Bronchial epithelial cell (primary cell): ENCODE measurements around the gene CFAP299. TPM values are rescaled to one million over a fixed set of nuclear protein-coding genes. Genes with fewer than 3 reads are reported as not detected.
"Not testable (repeated sequence)": the region's sequence is repeated elsewhere in the genome, so short reads cannot be mapped to it uniquely, and the experiment has no call there.

Experiments used
- DNase-seq: peaks from one replicate; pipeline ENCODE4 v3.0.0-alpha.2; 2010; ENCODE audit warnings: low read depth
- FAIRE-seq: peaks from 2 replicates; lab custom pipeline; 2011; peaks lifted over from hg19 to GRCh38; lab: Jason Lieb, UNC
- H3K27me3 ChIP-seq: 2 replicates; pipeline ENCODE4 v1.5.1; 2011; ENCODE audit warnings: low read length; ENCODE audit not compliant: control insufficient read depth, insufficient read depth
- H3K36me3 ChIP-seq: 2 replicates; pipeline ENCODE4 v1.5.1; 2011; ENCODE audit warnings: low read length; ENCODE audit not compliant: control insufficient read depth, insufficient read depth
- H3K4me3 ChIP-seq: 2 replicates; pipeline ENCODE4 v1.5.1; 2011; ENCODE audit warnings: mild to moderate bottlenecking, low read depth, low read length, control low read depth
- total RNA-seq: library from RNA; depleted of rRNA; stranded (reverse); fragments of >200 nt; gene quantifications from 2 replicates; pipeline ENCODE4 v1.2.1, GENCODE V29; 2014
- TF ChIP-seq, protein P1 (sequence below): IDR thresholded peaks from 2 replicates; pipeline ENCODE4 v1.5.1; 2011; ENCODE audit warnings: mild to moderate bottlenecking, moderate library complexity, low read length, control low read depth, inconsistent platforms; ENCODE audit not compliant: insufficient read depth, severe bottlenecking

The CFAP299 gene
- total RNA-seq, 1 donor from 2014 or later = 0.26 TPM

DNA sequence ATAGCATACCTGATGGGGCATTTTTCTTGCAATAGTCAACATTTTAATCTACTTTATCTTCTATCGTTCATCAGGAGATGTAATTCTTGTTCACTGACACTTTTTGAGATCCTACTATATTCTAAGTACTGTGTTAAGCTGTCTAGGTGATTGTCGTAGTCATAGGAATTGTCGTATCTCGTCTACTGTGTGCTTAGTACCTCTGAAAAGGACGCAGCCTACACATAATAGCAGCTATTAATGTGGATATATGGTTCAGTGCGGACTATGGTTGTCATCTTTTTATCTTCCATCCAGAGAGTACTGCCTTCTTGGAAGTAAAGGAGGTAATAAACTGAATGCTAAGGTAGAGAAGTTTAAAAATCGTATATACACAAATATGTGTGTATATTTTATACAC, 21.9 kb upstream of the CFAP299 start:
- TF ChIP-seq, protein P1, sequence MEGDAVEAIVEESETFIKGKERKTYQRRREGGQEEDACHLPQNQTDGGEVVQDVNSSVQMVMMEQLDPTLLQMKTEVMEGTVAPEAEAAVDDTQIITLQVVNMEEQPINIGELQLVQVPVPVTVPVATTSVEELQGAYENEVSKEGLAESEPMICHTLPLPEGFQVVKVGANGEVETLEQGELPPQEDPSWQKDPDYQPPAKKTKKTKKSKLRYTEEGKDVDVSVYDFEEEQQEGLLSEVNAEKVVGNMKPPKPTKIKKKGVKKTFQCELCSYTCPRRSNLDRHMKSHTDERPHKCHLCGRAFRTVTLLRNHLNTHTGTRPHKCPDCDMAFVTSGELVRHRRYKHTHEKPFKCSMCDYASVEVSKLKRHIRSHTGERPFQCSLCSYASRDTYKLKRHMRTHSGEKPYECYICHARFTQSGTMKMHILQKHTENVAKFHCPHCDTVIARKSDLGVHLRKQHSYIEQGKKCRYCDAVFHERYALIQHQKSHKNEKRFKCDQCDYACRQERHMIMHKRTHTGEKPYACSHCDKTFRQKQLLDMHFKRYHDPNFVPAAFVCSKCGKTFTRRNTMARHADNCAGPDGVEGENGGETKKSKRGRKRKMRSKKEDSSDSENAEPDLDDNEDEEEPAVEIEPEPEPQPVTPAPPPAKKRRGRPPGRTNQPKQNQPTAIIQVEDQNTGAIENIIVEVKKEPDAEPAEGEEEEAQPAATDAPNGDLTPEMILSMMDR = no peak
- FAIRE-seq (no peak), DNase-seq (no peak)
- Histone ChIP-seq H3K36me3 (no peaks in the 10 kb centered on the region), H3K4me3 (no peak overlapping the region), H3K27me3 (no peaks in the 10 kb centered on the region)

DNA sequence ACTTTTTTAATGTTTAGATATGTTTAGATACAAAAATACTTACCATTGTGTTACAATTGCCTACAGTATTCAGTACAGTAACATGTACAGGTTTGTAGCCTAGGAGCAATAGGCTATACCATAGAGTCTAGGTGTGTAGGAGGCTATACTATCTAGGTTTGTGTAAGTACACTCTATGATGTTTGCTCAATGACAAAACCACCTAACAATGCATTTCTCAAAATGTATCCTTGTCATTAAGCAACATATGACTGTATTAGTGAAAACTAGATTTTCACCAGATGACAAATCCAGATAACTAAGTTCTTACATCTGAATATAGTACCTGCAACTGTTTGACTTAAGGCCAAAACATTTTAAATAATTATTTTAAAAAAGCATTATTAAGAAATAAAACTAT, 19.7 kb upstream of the CFAP299 start:
- not testable (repeated sequence) for H3K4me3 ChIP-seq, H3K27me3 ChIP-seq, FAIRE-seq, H3K36me3 ChIP-seq
- peak; percentile 92 for DNase-seq

DNA sequence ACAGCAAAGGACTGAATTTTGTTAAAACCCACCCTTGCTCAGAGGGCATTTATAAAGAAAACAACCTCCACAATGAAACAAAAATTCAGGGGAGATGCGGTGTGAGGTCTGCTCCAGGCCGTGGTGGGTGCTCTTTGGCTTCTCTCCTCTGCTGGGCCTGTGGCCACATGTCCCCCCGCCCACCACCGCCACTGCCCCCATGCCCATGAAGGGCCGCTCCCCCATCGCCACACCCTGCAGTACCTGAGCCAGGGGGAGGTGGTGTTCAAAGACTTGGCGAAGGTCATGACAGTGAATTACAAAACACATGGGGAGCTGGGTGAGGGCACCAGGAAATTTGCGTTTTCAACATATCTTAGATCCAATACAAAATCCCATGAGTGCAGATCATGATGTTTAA, 14.2 kb upstream of the CFAP299 start:
- Histone ChIP-seq H3K4me3 (no peak overlapping the region), H3K27me3 (no peaks in the 10 kb centered on the region), H3K36me3 (no peaks in the 10 kb centered on the region)
- TF ChIP-seq, protein P1 = no peak
- FAIRE-seq (no peak), DNase-seq (no peak)

DNA sequence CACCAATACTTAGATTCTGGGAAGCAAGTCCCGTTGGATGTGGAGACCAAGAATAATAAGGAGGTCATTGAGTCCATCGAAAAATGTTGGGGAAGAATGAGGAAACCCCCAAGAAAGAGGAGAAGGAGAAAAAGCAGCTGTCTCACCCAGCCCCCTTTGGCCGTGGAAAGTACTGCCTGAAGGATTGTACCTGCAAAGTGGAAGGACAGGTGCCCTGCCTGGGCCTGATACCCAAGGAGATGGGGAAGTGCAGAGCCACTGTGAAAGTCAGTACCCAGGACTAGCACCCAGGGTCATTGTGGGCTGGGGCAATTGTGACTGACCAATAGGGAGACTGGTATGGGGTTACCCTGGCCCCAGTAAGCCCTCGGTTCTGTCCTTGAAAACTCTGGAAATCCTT, 13.8 kb upstream of the CFAP299 start:
- DNase-seq (no peak), FAIRE-seq (no peak)

DNA sequence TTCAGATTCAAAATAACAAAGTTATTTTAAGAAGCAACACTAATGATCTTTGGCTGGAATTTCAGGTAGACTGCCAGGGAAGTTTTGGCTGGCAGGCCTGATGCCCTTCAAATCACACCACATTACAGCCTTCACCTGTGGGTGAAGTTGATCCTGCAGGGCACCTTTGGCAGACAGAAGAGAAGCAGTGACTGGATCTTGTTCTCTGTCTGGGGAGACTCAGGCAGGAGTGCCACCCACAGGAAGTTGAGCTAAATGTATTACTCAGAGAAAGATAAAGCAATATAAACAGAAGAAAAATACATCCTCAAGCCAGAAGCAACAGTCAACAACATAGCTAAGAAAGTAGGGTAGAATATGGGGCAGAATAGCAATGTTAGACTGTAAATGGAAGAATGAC, 12.8 kb upstream of the CFAP299 start:
- peak; percentile 76 for DNase-seq
- no peak overlapping the region for H3K4me3 ChIP-seq
- no peaks in the 10 kb centered on the region for H3K27me3 ChIP-seq
- TF ChIP-seq, protein P1 = peak; percentile 49
- H3K36me3 ChIP-seq = no peaks in the 10 kb centered on the region
- FAIRE-seq = no peak

More for the DNA sequence above, 13.8 kb upstream of the CFAP299 start:
- Histone ChIP-seq H3K4me3 (no peak overlapping the region), H3K36me3 (no peaks in the 10 kb centered on the region), H3K27me3 (no peaks in the 10 kb centered on the region)
- TF ChIP-seq, protein P1 = no peak

DNA sequence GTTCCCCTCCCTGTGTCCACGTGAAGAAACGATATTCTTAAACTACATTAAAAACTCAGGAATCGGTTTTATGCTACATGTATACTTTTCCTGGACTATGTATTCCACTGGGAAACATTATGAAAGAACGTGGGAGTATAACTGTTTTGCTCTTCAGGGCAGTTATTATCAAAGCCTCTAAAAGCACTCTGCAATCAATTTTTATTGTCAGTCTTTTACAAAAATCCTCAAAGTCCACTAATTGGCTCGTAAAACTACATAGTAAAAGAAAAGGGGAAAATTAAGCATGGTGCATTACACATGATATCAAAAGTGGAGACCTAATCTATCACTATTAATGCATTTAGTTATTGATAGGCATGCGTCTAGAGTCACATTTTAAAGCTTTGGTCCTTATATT, 11.4 kb upstream of the CFAP299 start:
- Histone ChIP-seq H3K36me3 (no peaks in the 10 kb centered on the region), H3K27me3 (no peaks in the 10 kb centered on the region), H3K4me3 (no peak overlapping the region)
- TF ChIP-seq, protein P1 = no peak
- FAIRE-seq (no peak), DNase-seq (no peak)
